Measurements from ENCODE around the gene PIK3CD. TPM values are rescaled to one million over a fixed set of nuclear protein-coding genes. Genes with fewer than 3 reads are reported as not detected.

PIK3CD gene
- total RNA-seq, 1 experiment from 2014 or later = 0.77 TPM

DNA sequence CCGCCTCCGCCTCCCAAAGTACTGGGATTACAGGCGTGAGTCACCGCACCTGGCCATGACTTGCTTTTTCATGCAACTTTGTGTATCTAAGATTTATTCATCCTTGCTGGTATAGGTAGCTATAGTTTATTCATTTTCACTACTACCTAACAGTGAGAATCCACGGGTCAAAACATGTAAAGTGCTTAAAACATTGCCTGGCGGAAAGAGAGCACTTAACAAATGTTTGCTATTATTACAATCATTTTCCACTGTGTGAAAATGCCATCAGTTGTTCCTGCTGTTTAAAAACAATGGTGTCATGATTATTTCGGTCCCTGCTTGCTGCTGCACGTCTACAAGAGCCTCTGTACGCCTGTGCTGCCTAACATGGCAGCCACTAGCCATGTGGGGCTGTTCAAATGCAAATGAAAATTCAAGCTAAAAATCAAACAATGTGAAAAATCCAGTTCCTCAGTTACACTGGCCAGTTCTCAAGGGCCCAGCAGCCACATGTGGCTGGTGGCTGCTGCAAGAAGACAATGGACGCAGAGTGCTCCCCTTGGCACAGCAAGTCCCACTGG lies 107.1 kb downstream of the PIK3CD start:
- no peaks in the 10 kb centered on the region for H3K9me3 ChIP-seq
- intact Hi-C loops (cut with micrococcal nuclease; ENCODE audit: unreplicated experiment) = no loop called here
- Mint-ChIP-seq H3K9me3 (ENCODE audit: unreplicated experiment) (no peaks in the 10 kb centered on the region), H3K4me1 (ENCODE audit: low read depth, unreplicated experiment) (peaks cover 7% of the 10 kb centered on the region), H3K27me3 (ENCODE audit: insufficient read depth, unreplicated experiment) (no peaks in the 10 kb centered on the region), H3K4me3 (ENCODE audit: unreplicated experiment) (no peak overlapping the region), H3K36me3 (ENCODE audit: insufficient read depth, unreplicated experiment) (peaks cover 8% of the 10 kb centered on the region), H3K27ac (ENCODE audit: unreplicated experiment) (no peak overlapping the region)
- BruUV-seq (replicated peaks) = no TSS peak
- POLR2A ChIA-PET = no interaction called here
- TF ChIP-seq, protein P1, sequence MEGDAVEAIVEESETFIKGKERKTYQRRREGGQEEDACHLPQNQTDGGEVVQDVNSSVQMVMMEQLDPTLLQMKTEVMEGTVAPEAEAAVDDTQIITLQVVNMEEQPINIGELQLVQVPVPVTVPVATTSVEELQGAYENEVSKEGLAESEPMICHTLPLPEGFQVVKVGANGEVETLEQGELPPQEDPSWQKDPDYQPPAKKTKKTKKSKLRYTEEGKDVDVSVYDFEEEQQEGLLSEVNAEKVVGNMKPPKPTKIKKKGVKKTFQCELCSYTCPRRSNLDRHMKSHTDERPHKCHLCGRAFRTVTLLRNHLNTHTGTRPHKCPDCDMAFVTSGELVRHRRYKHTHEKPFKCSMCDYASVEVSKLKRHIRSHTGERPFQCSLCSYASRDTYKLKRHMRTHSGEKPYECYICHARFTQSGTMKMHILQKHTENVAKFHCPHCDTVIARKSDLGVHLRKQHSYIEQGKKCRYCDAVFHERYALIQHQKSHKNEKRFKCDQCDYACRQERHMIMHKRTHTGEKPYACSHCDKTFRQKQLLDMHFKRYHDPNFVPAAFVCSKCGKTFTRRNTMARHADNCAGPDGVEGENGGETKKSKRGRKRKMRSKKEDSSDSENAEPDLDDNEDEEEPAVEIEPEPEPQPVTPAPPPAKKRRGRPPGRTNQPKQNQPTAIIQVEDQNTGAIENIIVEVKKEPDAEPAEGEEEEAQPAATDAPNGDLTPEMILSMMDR (IDR thresholded peaks at IDR 0.05; ENCODE audit: insufficient read depth in 1 of 2, low read depth in 1 of 2, low read length in 1 of 2, severe bottlenecking in 1 of 2, unreplicated experiment in 1 of 2) = no peak
- H3K27me3 ChIP-seq (replicated peaks; ENCODE audit: control insufficient read depth, insufficient read depth, low read length) = no peaks in the 10 kb centered on the region
- no peak for DNase-seq
- H3K4me3 ChIP-seq (ENCODE audit: low read depth, low read length) = no peak overlapping the region
- CTCF ChIA-PET = no interaction called here
- H3K36me3 ChIP-seq (ENCODE audit: control insufficient read depth, insufficient read depth, low read length) = no peaks in the 10 kb centered on the region; the same call in 1 of the 2 replicates
- H3K4me1 ChIP-seq = no peaks in the 10 kb centered on the region

DNA sequence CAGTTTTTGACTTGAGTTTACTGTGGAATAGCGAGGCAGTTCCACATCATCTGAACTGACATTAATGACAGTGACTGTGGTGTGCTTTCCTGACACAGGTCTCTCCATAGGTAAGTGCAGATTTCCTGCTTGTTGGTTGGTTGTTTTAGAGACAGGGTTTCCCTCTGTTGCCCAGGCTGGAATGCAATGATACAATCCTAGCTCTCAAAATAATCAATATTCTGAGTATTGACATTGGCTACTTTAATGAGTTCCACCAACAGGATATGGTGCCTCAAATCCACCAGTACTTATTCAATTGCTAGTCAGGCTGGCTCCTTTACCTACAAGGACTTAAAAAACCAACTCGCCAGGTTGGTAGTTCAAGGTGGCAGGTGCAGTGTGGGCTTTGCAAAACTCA lies 108.4 kb downstream of the PIK3CD start:
- Mint-ChIP-seq H3K9me3 (ENCODE audit: unreplicated experiment) (no peaks in the 10 kb centered on the region), H3K4me3 (ENCODE audit: unreplicated experiment) (no peak overlapping the region), H3K27ac (ENCODE audit: unreplicated experiment) (no peak overlapping the region), H3K27me3 (ENCODE audit: insufficient read depth, unreplicated experiment) (no peaks in the 10 kb centered on the region), H3K4me1 (ENCODE audit: low read depth, unreplicated experiment) (peaks cover 7% of the 10 kb centered on the region), H3K36me3 (ENCODE audit: insufficient read depth, unreplicated experiment) (peaks cover 8% of the 10 kb centered on the region)
- Histone ChIP-seq H3K27me3 (replicated peaks; ENCODE audit: control insufficient read depth, insufficient read depth, low read length) (no peaks in the 10 kb centered on the region), H3K4me3 (ENCODE audit: low read depth, low read length) (no peak overlapping the region), H3K4me1 (no peaks in the 10 kb centered on the region), H3K9me3 (no peaks in the 10 kb centered on the region), H3K36me3 (ENCODE audit: control insufficient read depth, insufficient read depth, low read length) (no peaks in the 10 kb centered on the region; the same call in 1 of the 2 replicates)
- no TSS peak for BruUV-seq (replicated peaks)
- TF ChIP-seq, protein P1 (IDR thresholded peaks at IDR 0.05; ENCODE audit: insufficient read depth in 1 of 2, low read depth in 1 of 2, low read length in 1 of 2, severe bottlenecking in 1 of 2, unreplicated experiment in 1 of 2) = no peak
- DNase-seq = no peak
- intact Hi-C loops (cut with micrococcal nuclease; ENCODE audit: unreplicated experiment) = no loop called here
- ChIA-PET CTCF (no interaction called here), POLR2A (no interaction called here)

DNA sequence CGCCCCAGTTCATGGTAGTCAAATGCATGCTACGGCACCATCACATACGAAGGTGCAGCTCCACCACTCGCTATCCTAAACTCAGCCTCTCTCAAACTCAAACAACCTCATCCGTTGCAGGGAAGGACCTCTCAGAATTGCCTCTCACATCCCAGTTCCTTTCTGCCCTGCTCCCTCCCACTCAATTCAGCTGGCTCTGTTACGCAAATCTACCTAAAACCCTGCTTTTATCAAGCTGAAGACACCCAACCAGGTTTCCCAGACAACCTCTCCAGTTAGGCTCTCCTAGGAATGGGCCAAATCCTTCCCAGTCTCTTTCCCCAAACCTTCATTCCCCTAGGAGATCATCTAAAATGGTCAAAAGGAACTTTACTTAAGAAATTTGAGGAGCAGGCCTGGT lies 109.3 kb downstream of the PIK3CD start:
- intact Hi-C loops (cut with micrococcal nuclease; ENCODE audit: unreplicated experiment) = no loop called here
- Mint-ChIP-seq H3K9me3 (ENCODE audit: unreplicated experiment) (no peaks in the 10 kb centered on the region), H3K27ac (ENCODE audit: unreplicated experiment) (no peak overlapping the region), H3K4me1 (ENCODE audit: low read depth, unreplicated experiment) (no peaks in the 10 kb centered on the region), H3K36me3 (ENCODE audit: insufficient read depth, unreplicated experiment) (peaks cover 8% of the 10 kb centered on the region), H3K4me3 (ENCODE audit: unreplicated experiment) (no peak overlapping the region), H3K27me3 (ENCODE audit: insufficient read depth, unreplicated experiment) (no peaks in the 10 kb centered on the region)
- no peaks in the 10 kb centered on the region for H3K9me3 ChIP-seq
- TF ChIP-seq, protein P1 (IDR thresholded peaks at IDR 0.05; ENCODE audit: insufficient read depth in 1 of 2, low read depth in 1 of 2, low read length in 1 of 2, severe bottlenecking in 1 of 2, unreplicated experiment in 1 of 2) = no peak
- DNase-seq = no peak
- no peak overlapping the region for H3K4me3 ChIP-seq (ENCODE audit: low read depth, low read length)
- H3K27me3 ChIP-seq (replicated peaks; ENCODE audit: control insufficient read depth, insufficient read depth, low read length) = no peaks in the 10 kb centered on the region
- ChIA-PET CTCF (no interaction called here), POLR2A (no interaction called here)
- no TSS peak for BruUV-seq (replicated peaks)
- no peaks in the 10 kb centered on the region for H3K36me3 ChIP-seq (ENCODE audit: control insufficient read depth, insufficient read depth, low read length)
- no peaks in the 10 kb centered on the region for H3K4me1 ChIP-seq
